ENCODE data around the gene ALS2. TPM values are rescaled to one million over a fixed set of nuclear protein-coding genes. Genes with fewer than 3 reads are reported as not detected.
A peak's percentile ranks its signal among the peaks of the same experiment; 100 is the strongest.

The ALS2 gene
- total and polyA plus RNA-seq, 2 experiments from 2014 or later, result 10.7 to 34.9 TPM

DNA sequence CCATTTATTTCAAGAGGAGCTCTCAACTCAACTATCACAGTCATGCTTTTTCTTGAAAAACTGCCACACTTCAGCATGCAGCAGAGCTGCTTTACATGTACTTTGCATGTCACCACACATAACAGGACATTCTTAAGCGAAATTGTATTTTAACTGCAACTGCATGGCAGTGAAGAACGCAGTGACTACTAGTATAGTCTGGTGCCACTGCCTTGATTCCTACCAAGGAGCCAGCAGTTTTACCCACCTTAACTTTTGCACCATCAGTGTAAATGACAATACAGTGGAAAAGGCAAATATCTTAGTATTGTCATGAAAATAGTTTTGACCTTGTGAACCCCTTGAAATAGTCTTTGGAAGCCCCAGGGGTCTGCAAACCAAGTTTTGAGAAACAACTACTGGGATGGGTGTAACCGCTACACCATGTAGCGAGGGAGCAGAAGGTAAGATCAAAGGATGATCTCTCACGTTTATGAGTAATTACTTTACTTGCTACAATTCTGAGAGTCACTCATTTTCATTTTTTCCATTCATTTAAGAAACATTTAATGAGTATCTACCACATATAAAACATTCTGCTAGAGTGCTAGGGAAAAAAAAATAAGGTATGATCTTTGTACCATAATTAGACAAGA, 50.0 kb downstream of the ALS2 start:
- 92% methylated on average over 5 of the region's 5 CpGs for WGBS (ENCODE audit: low lambda C conversion rate, missing lambda C conversion rate)
- H3K4me1 ChIP-seq (ENCODE audit: insufficient read depth), result no peaks in the 10 kb centered on the region
- no peaks in the 10 kb centered on the region for H3K9me2 ChIP-seq (replicated peaks; ENCODE audit: insufficient read depth)
- no peak overlapping the region for H3K27ac ChIP-seq
- no peak overlapping the region for H3K4me3 ChIP-seq
- no peaks in the 10 kb centered on the region for H3K79me2 ChIP-seq
- H2AFZ ChIP-seq, result no peak overlapping the region
- H3K9me3 ChIP-seq (ENCODE audit: low read depth), result no peaks in the 10 kb centered on the region
- no peaks in the 10 kb centered on the region for H3K27me3 ChIP-seq
- TF ChIP-seq EZH2 (IDR thresholded peaks at IDR 0.05; ENCODE audit: borderline replicate concordance) (no peak), EZH2phosphoT487 (IDR thresholded peaks at IDR 0.05; ENCODE audit: low read depth, severe bottlenecking, unreplicated experiment) (no peak)
- TF ChIP-seq, protein P1, sequence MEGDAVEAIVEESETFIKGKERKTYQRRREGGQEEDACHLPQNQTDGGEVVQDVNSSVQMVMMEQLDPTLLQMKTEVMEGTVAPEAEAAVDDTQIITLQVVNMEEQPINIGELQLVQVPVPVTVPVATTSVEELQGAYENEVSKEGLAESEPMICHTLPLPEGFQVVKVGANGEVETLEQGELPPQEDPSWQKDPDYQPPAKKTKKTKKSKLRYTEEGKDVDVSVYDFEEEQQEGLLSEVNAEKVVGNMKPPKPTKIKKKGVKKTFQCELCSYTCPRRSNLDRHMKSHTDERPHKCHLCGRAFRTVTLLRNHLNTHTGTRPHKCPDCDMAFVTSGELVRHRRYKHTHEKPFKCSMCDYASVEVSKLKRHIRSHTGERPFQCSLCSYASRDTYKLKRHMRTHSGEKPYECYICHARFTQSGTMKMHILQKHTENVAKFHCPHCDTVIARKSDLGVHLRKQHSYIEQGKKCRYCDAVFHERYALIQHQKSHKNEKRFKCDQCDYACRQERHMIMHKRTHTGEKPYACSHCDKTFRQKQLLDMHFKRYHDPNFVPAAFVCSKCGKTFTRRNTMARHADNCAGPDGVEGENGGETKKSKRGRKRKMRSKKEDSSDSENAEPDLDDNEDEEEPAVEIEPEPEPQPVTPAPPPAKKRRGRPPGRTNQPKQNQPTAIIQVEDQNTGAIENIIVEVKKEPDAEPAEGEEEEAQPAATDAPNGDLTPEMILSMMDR (IDR thresholded peaks at IDR 0.05; ENCODE audit: poor library complexity), result no peak
- H3K4me2 ChIP-seq, result no peak overlapping the region
- DNase-seq (ENCODE audit: low spot score), result no peak
- H3K36me3 ChIP-seq (replicated peaks; ENCODE audit: insufficient read depth, low read depth), result no peaks in the 10 kb centered on the region
- H4K20me1 ChIP-seq (ENCODE audit: insufficient read depth, poor library complexity, severe bottlenecking), result no peaks in the 10 kb centered on the region

DNA sequence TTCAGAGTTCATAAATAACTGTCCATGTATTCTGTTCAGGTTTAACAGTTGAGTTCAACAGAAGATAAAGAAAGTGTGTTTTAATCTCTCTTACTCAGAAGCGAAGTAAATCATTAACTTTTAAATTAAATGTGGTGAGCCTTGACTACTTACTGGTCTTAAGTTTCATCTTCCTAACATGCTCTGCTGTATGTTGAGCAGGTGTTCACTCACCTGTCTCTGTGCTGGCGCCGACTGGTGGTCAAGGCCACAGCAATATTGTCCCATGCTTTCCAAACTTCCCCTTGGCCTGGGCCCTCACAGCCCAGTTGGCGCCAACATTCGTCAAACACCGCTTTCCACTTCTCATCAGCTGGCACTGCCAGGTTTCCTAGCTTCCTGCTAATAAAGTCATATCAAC, 65.3 kb downstream of the ALS2 start:
- H3K4me1 ChIP-seq (ENCODE audit: insufficient read depth), result no peaks in the 10 kb centered on the region
- H4K20me1 ChIP-seq (ENCODE audit: insufficient read depth, poor library complexity, severe bottlenecking), result no peaks in the 10 kb centered on the region
- H3K9me3 ChIP-seq (ENCODE audit: low read depth), result peaks cover 6% of the 10 kb centered on the region
- 81% methylated on average over 6 of the region's 6 CpGs for WGBS (ENCODE audit: low lambda C conversion rate, missing lambda C conversion rate)
- TF ChIP-seq, protein P1 (IDR thresholded peaks at IDR 0.05; ENCODE audit: poor library complexity), result peak; percentile 31
- no peak for TF ChIP-seq EZH2 (IDR thresholded peaks at IDR 0.05; ENCODE audit: borderline replicate concordance)
- H3K79me2 ChIP-seq, result no peaks in the 10 kb centered on the region
- H3K27me3 ChIP-seq, result no peaks in the 10 kb centered on the region
- no peak overlapping the region for H2AFZ ChIP-seq
- peaks cover 4% of the 10 kb centered on the region for H3K36me3 ChIP-seq (replicated peaks; ENCODE audit: insufficient read depth, low read depth)
- H3K9me2 ChIP-seq (replicated peaks; ENCODE audit: insufficient read depth), result no peaks in the 10 kb centered on the region
- H3K4me2 ChIP-seq, result no peak overlapping the region
- peak; percentile 56 for DNase-seq (ENCODE audit: low spot score)
- H3K27ac ChIP-seq, result no peak overlapping the region
- no peak overlapping the region for H3K4me3 ChIP-seq

DNA sequence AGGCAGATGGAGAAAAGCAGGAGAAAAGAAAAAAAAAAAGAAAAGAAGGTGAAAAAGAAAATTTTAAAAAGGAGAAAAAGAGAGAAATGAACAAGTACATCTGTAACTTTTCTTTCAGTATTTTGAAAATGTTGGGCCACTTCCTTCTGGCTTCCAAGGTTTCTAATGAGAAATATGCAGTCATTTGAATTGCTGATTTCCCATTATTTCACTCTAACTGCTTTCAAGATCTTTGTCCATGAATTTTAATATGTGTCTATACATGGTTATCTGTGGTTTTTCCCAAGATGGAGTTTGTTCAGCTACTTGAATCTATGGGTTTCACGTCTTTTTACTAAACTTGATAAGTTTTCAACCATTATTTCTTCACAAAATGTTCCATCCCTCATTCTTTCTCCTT, 68.0 kb downstream of the ALS2 start:
- no peak overlapping the region for H3K27ac ChIP-seq
- H3K27me3 ChIP-seq, result no peaks in the 10 kb centered on the region
- H3K79me2 ChIP-seq, result no peaks in the 10 kb centered on the region
- H4K20me1 ChIP-seq (ENCODE audit: insufficient read depth, poor library complexity, severe bottlenecking), result no peaks in the 10 kb centered on the region
- WGBS (ENCODE audit: low lambda C conversion rate, missing lambda C conversion rate), result 95% methylated on average over 1 of the region's 1 CpG
- H3K9me3 ChIP-seq (ENCODE audit: low read depth), result no peaks in the 10 kb centered on the region
- no peaks in the 10 kb centered on the region for H3K9me2 ChIP-seq (replicated peaks; ENCODE audit: insufficient read depth)
- TF ChIP-seq, protein P1 (IDR thresholded peaks at IDR 0.05; ENCODE audit: poor library complexity), result no peak
- TF ChIP-seq EZH2phosphoT487 (IDR thresholded peaks at IDR 0.05; ENCODE audit: low read depth, severe bottlenecking, unreplicated experiment), result no peak
- TF ChIP-seq EZH2 (IDR thresholded peaks at IDR 0.05; ENCODE audit: borderline replicate concordance), result no peak
- no peaks in the 10 kb centered on the region for H3K36me3 ChIP-seq (replicated peaks; ENCODE audit: insufficient read depth, low read depth)
- no peak overlapping the region for H3K4me2 ChIP-seq
- no peak for DNase-seq (ENCODE audit: low spot score)
- no peak overlapping the region for H2AFZ ChIP-seq
- no peaks in the 10 kb centered on the region for H3K4me1 ChIP-seq (ENCODE audit: insufficient read depth)
- no peak overlapping the region for H3K4me3 ChIP-seq
